Activated CD8-positive, alpha-beta memory T cell treated with anti-CD3 and anti-CD28 coated beads for 48 hours (primary cell): ENCODE data around the gene SORCS3.
"Not testable (repeated sequence)": the region's sequence is repeated elsewhere in the genome, so short reads cannot be mapped to it uniquely, and the experiment has no call there.

ENCODE experiments used
- DNase-seq, 3 experiments: peaks; one replicate each; pipeline ENCODE4 v3.0.0-alpha.2; 2020; ENCODE audit warnings: low read depth in 2 of 3, low spot score in 2 of 3

Gene SORCS3

DNA sequence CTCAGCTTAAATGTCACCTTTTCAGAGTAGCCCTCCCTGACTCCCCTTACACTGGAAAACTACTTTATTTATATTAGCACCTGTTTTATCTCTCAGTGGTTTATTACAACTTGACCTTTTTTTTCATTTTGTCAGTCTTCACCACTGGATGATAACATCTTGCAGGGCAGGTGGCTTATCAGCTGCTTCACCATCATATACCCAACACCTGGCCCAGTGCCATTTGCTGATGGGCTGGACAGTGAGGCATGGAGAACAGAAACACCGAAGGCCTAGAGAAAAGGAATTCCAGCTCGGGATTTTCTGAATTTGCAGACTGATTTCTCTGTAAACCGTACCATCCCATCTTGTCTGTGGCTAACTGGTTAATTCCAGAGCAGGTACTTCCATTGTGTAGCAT, 48.5 kb downstream of the SORCS3 start:
- DNase-seq: no peak

- DNase-seq: no peak
These were observed 49.0 kb downstream of the SORCS3 start for GRCh38 chr10:104690101-104690500.

- no peak for DNase-seq
These were observed 49.9 kb downstream of the SORCS3 start for GRCh38 chr10:104690959-104691358.

- no peak for DNase-seq
These were observed 53.0 kb downstream of the SORCS3 start for GRCh38 chr10:104694074-104694473.

DNA sequence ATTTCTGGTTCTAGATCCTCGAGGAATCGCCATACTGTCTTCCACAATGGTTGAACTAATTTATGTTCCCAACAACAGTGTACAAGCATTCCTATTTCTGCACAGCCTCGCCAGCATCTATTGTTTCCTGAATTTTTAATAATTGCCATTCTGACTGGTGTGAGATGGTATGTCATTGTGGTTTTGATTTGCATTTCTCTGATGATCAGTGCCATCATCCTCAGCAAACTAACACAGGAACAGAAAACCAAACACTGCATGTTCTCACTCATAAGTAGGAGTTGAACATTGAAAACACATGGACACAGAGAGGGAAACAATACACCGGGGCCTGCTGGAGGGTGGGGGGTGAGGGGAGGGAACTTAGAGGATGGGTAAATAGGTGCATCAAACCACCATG, 62.2 kb downstream of the SORCS3 start:
- DNase-seq: not testable (repeated sequence)

DNA sequence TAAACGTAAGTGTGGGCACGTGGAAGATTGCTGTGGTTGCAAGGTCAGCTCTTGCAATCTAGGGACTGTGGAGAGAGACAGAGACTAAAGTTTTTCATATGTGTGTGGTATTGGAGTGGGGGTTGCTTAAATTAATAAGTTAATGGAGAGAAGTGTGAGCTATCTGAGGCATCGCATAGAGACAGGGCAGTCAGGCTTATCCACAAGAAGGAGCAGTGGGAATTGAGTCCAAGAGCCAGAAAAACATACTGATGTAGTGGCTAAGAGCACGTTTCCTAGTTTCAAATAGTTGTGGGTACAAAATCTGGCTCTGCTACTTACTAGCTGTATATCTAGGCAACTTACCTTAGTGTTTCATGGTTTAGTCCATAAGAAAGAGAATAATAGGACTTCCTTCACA, 65.8 kb downstream of the SORCS3 start:
- no peak for DNase-seq

GRCh38 chr10:104707602-104708459, 66.7 kb downstream of the SORCS3 start:
- no peak for DNase-seq

DNA sequence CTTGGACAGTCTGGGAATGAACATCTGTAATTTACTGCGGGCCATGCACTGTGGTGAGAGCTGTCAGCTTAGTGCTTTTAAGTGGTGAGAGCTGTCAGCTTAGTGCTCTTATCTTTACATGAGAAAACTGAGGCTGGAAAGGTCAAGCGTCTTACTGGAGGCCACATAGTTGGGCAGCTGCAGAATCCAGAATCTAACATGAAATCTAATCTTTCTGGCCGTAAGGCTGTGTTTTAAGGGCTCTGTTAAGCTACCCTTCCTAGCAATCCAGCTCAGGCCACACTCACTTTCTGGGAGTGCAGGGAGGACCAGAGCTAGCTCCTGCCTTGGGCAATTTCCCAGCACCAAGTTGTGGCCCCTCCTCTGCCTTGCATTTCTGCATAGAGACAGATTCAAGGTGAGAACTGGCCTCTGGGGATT, 70.2 kb downstream of the SORCS3 start:
- no peak for DNase-seq

DNA sequence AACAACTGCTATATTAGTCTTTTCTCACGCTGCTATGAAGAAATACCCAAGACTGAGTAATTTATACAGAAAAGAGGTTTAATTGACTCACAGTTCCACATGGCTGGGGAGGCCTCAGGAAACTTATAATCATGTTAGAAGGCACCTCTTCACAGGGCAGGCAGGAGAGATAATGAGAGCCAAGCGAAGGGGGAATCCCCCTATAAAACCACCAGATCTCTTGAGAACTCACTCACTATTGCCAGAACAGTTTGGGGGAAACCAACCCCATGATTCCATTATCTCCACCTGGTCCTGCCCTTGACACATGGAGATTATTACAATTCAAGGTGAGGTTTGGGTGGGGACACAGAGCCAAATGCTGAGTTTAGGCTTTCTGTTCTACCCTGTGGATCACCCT, 89.5 kb downstream of the SORCS3 start:
- DNase-seq: not testable (repeated sequence)

GRCh38 chr10:104731192-104731591, 90.1 kb downstream of the SORCS3 start:
- no peak for DNase-seq

- DNase-seq: no peak
These were observed 91.1 kb downstream of the SORCS3 start for GRCh38 chr10:104732222-104732621.

DNA sequence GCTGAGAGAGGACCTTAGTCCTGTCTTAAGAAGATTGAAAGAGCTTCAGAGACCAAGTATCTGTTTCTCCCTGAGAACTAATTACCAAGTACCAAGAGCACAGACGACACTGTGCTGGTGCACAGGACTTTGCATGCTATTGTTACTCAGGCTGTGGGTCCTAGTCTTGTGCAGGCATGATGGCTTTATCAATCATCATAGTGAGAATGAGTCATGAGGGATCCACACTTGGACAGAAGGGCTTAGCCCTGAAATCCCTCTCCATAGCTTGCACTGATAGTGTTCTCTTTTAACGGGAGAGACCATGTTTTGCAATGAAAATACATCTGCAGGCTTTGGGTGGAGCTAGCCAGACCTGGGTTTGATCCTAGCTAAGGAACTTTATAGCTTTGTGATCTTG, 93.3 kb downstream of the SORCS3 start:
- no peak for DNase-seq

DNA sequence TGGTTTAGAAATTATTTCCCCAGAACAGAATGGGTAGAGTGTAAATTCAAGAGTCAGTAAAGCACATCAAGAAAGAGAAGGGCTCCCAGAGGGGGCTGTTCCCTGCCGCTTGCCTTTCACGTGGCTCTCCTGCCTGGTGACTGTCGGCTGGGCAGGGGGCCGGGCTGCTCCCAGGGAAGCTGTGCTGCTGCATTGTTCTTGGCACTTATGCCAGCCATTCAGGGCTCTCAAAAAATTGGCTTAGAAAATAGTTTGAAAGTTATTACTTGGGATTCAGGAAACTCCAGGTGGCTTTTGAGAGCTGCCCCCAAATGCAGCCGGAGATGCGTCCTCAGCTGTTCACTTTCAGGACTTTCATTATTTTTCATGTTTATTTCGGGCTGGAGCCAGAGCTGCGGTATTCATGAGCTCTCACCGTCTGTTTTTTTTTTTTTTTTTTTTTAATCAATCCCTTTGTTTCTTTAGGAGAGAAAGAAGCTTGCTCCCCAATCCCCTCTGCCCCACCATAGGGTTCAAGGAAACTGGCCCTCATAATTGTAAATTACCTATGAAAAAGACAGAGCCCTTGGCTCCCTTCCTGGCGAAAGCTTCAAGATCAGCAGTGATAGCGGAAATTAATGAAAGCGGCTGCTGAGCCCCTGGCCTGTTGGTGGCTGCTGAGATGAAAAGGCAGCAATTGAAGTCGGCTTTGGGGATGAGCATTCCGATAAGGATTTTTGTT, 94.1 kb downstream of the SORCS3 start:
- DNase-seq: no peak

GRCh38 chr10:104735757-104736391, 94.8 kb downstream of the SORCS3 start:
- no peak for DNase-seq

- no peak for DNase-seq
These were observed 100.0 kb downstream of the SORCS3 start for GRCh38 chr10:104741127-104741526.

DNA sequence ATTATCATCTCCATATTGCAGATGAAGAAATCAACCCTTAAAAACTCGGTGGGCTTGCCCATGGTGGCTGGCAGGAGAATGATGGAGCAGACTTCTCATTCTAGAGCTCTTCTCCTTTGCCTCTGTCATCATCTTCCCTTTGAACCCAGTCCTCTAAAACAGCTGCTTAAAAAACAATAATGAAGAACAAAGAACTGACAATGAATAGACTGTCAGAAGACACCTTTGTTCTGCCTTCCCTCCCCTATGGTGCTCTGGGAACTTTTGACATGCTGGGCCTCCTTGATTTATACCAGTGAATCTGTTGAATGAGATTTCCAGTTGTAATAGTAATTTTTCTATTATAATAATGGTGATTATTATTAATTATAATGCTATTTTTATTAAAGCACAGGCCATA, 103.0 kb downstream of the SORCS3 start:
- no peak for DNase-seq

GRCh38 chr10:104750291-104750690, 109.2 kb downstream of the SORCS3 start:
- no peak for DNase-seq

DNA sequence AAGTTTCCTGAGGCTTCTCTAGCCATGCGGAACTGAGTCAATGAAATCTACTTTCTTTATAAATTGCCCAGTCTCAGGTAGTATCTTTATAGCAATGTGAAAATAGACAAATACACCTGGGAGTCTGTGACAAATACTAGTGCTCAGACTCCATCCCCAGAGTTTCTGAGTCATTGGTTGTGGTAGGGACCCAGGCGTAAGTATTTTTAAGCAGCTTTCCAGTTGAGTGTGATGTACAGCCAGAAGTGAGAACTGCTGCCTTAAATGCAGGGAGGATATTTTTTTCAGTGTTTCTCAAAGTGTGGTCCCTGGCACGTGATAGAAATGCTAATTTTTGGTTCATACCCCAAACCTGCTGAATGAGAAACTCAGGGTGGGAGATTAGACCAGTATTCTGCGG, 121.7 kb downstream of the SORCS3 start:
- DNase-seq: no peak

DNA sequence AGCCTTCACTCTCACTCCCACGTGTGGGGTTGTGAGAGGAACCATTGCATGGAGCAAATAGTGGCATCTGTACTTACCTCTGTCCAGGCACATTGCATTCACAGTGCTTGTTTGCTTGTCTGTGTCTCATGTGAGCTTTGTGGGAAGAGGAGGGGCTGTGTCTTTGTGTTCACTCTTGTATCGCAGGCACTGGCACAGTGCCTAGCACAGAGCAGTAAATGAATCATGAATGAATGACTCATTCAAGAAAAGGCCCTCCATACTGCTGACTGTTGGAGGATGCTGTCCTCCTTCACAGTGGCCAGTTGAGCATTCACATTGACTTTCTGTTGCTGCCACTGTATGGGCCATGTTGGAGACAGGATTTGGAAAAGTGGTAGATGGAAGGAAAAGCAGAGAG, 125.3 kb downstream of the SORCS3 start:
- DNase-seq: no peak

GRCh38 chr10:104767282-104767681, 126.2 kb downstream of the SORCS3 start:
- DNase-seq: no peak

- DNase-seq: no peak
These were observed 126.7 kb downstream of the SORCS3 start for GRCh38 chr10:104767745-104768144.

DNA sequence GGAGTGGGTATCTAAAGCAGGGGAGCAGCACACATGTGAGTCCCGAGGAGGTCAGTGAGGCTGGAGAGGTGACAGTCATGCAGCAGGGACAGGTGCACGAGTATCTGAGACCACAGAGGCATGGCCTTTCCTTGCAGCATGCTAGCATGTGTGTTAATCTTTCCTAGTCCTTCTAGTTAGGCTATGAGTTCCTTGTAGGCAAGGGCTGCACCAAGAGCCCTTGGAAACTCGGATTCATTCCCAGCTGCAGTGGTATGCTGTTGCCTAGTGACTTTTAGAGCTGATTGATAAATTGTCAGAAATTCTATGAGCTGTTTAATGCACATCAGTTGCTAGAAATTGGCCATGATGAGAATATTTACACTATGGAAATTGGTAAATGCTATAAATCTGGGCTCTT, 132.0 kb downstream of the SORCS3 start:
- DNase-seq: no peak
